ENCODE data around the gene MSX1.

GRCh38 chr4:4867375-4868039 lies 8.0 kb downstream of the MSX1 start:
- TF ChIP-seq MEIS1 (CRISPR knock-in tag; IDR thresholded peaks at IDR 0.05; ENCODE audit: borderline replicate concordance) (no peak), HNRNPH1 (optimal IDR thresholded peaks at IDR 0.05; ENCODE audit: low read depth, low read length) (no peak), CTCF (CRISPR knock-in tag; IDR thresholded peaks at IDR 0.05) (peak; percentile 28; the same call in 1 of the 2 replicates)
